Measurements from ENCODE around the gene SRGAP1. TPM values are rescaled to one million over a fixed set of nuclear protein-coding genes. Genes with fewer than 3 reads are reported as not detected.

SRGAP1 gene
- total and polyA plus RNA-seq, 9 of the 15 experiments (the other 6 are each of a cell fraction or from before 2014, with no cell fraction given), result 0.01 to 0.13 (median 0.04) TPM; not detected in 3

DNA sequence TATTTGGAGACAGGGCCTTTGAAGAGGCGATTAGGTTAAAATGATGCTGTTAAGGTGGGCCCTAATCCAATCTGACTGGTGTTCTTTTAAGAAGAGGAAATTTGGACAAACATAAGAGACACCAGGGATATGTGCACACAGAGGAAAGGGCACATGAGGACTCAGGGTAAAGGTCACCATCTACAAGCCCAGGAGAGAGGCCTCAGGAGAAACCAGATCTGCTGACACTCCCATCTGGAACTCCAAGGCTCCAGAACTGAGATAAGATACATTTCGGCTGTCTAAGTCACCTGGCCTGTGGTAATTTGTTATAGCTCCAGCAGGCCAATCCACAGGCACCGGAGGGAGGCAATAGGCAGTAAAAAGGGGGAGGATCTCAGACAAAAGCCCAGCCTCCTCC is 329.0 kb downstream of the SRGAP1 start:
- no peak for FAIRE-seq

More for the DNA sequence above, 329.0 kb downstream of the SRGAP1 start:
- no TSS peak for BruUV-seq (replicated peaks)
- H3K4me2 ChIP-seq (ENCODE audit: insufficient read depth, low read length), result no peak overlapping the region
- intact Hi-C loops (cut with micrococcal nuclease) (no loop called here), in situ Hi-C loops (cut with MboI) (no loop called here)
- no peak overlapping the region for H3K27ac ChIP-seq (ENCODE audit: extremely low read depth, low read depth, low read length)
- H3K4me1 ChIP-seq (replicated peaks in 1 of 2; ENCODE audit: control insufficient read depth in 2 of 2, insufficient read depth in 2 of 2, low read length in 2 of 2), result no peaks in the 10 kb centered on the region
- CTCF ChIA-PET (ENCODE audit: low intra/inter-chr PET ratio), result no interaction called here
- H3K27me3 ChIP-seq (ENCODE audit: control insufficient read depth in 2 of 2, insufficient read depth in 2 of 2, low read length in 2 of 2), result peaks cover 6 to 11% of the 10 kb centered on the region in 2 experiments; a peak in 4 of 5 replicates
- no peaks in the 10 kb centered on the region for H3K9me3 ChIP-seq (replicated peaks; ENCODE audit: control insufficient read depth, insufficient read depth, low read depth, low read length)
- ATAC-seq (no peak), DNase-seq (ENCODE audit: extremely low read depth in 1 of 4, low spot score in 3 of 4) (peak in 1 of 4 experiments; percentile 2)
- no peaks in the 10 kb centered on the region for H4K20me1 ChIP-seq (replicated peaks; ENCODE audit: control insufficient read depth, insufficient read depth, low read length)
- TF ChIP-seq NFIC (IDR thresholded peaks at IDR 0.05) (no peak), TSHZ1 (CRISPR knock-in tag; IDR thresholded peaks at IDR 0.05) (no peak), NR2C1 (IDR thresholded peaks at IDR 0.05) (no peak), NR2C1 (tag; IDR thresholded peaks at IDR 0.05) (peak; percentile 63), NR2C2 (CRISPR knock-in tag; IDR thresholded peaks at IDR 0.05) (no peak), NR2C2 (tag; IDR thresholded peaks at IDR 0.05) (peak; percentile 47; the same call in 1 of the 2 replicates)
- TF ChIP-seq, protein P1, sequence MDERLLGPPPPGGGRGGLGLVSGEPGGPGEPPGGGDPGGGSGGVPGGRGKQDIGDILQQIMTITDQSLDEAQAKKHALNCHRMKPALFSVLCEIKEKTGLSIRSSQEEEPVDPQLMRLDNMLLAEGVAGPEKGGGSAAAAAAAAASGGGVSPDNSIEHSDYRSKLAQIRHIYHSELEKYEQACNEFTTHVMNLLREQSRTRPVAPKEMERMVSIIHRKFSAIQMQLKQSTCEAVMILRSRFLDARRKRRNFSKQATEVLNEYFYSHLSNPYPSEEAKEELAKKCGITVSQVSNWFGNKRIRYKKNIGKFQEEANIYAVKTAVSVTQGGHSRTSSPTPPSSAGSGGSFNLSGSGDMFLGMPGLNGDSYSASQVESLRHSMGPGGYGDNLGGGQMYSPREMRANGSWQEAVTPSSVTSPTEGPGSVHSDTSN (CRISPR knock-in tag; IDR thresholded peaks at IDR 0.05; ENCODE audit: low read depth), result no peak
- TF ChIP-seq, protein P1 (tag; conservative IDR thresholded peaks at IDR 0.05; ENCODE audit: low read depth), result peak; percentile 57
- no peaks in the 10 kb centered on the region for H3K9me1 ChIP-seq (ENCODE audit: control insufficient read depth, insufficient read depth, low read length)
- H3K4me3 ChIP-seq, result no peak overlapping the region
- WGBS (ENCODE audit: insufficient coverage, low coverage, missing lambda C conversion rate), result 7% methylated on average over 3 of the region's 3 CpGs
- no peak overlapping the region for H3K9ac ChIP-seq (ENCODE audit: insufficient read depth in 1 of 2, low read depth in 2 of 2, low read length in 2 of 2)
- no peaks in the 10 kb centered on the region for H3K36me3 ChIP-seq (ENCODE audit: control insufficient read depth, insufficient read depth, low read length)
- POLR2A ChIA-PET, result no interaction called here
- no peak overlapping the region for H2AFZ ChIP-seq (ENCODE audit: low read depth, low read length)
- H3K79me2 ChIP-seq (ENCODE audit: control insufficient read depth, insufficient read depth, low read length), result no peaks in the 10 kb centered on the region

Data from K562 (cell line).